HepG2 (cell line): ENCODE results near the gene FKBP1B. TPM values are rescaled to one million over a fixed set of nuclear protein-coding genes. Genes with fewer than 3 reads are reported as not detected.

Source experiments
- ATAC-seq: fragments of 200-7000 bp; cut with Tn5 transposase; 3 replicates; pipeline ENCODE4 v1.9.1; 2020; ENCODE audit warnings: mild to moderate bottlenecking, moderate library complexity
- BruUV-seq: library from RNA; stranded (reverse); fragments of 400-500 nt; replicated peaks from 2 replicates; lab custom pipeline; 2021; lab: Mats Ljungman, UMichigan
- CTCF ChIA-PET: fragments of 300-600 bp; formaldehyde crosslinking; extraction: SDS; loops from one replicate; lab custom pipeline; 2021; ENCODE audit warnings: low total read pairs, inconsistent platforms, low intra/inter-chr PET ratio; lab: Yijun Ruan, JAX
- POLR2A ChIA-PET: fragments of 350-600 bp; sonication (Branson Sonifier 250); formaldehyde crosslinking; loops from one replicate; lab custom pipeline; 2020; ENCODE audit warnings: antibody characterized with exemption, inconsistent platforms; lab: Yijun Ruan, JAX
- DNase-seq: peaks from one replicate; pipeline ENCODE4 v3.0.0-alpha.2; 2015; ENCODE audit warnings: low spot score
- FAIRE-seq: peaks from 3 replicates; lab custom pipeline; 2011; peaks lifted over from hg19 to GRCh38; lab: Jason Lieb, UNC
- H2AFZ ChIP-seq: one replicate; pipeline ENCODE4 v1.6.1; 2011; ENCODE audit warnings: low read length, inconsistent platforms
- H3K27ac ChIP-seq: fragments of 300-600 bp; 3 replicates; pipeline ENCODE4 v1.8.0; 2011; ENCODE audit warnings: mixed run types, mild to moderate bottlenecking, mixed read lengths, low read length, inconsistent platforms; ENCODE audit not compliant: insufficient read depth; ENCODE audit errors: extremely low read length
- H3K27me3 ChIP-seq, 2 experiments: fragments of 200-600 bp in 1 of 2; 2 replicates in 1 of 2; 3 replicates in 1 of 2; pipeline versions ENCODE4 v1.6.0 to v1.8.0; 2011; ENCODE audit warnings: low read length in 2 of 2, mild to moderate bottlenecking in 2 of 2, moderate library complexity in 2 of 2, inconsistent platforms in 1 of 2; ENCODE audit not compliant: insufficient read depth in 2 of 2, control insufficient read depth in 1 of 2
- H3K36me3 ChIP-seq, 2 experiments: fragments of 200-600 bp in 1 of 2; replicated peaks in 1 of 2; 2 replicates in 1 of 2; 3 replicates in 1 of 2; pipeline versions ENCODE4 v1.5.1 to v1.8.0; 2011; ENCODE audit warnings: low read length in 2 of 2, inconsistent platforms in 1 of 2; ENCODE audit not compliant: insufficient read depth in 2 of 2, control insufficient read depth in 1 of 2
- H3K4me1 ChIP-seq: 2 replicates; pipeline ENCODE4 v1.5.1; 2012; ENCODE audit warnings: low read length, inconsistent platforms; ENCODE audit not compliant: insufficient read depth
- H3K4me2 ChIP-seq: 2 replicates; pipeline ENCODE4 v1.6.0; 2011; ENCODE audit warnings: low read depth, low read length, inconsistent platforms
- H3K4me3 ChIP-seq, 3 experiments: fragments of 200-600 bp in 1 of 3; sonication (generic), shearing (Covaris generic) in 1 of 3; replicated peaks in 1 of 3; 2 replicates each; pipeline ENCODE4 v1.5.1; 2011 to 2016; ENCODE audit warnings: low read length in 3 of 3, inconsistent platforms in 2 of 3, low read depth in 2 of 3, mild to moderate bottlenecking in 2 of 3, control low read depth in 1 of 3, mixed read lengths in 1 of 3; ENCODE audit not compliant: insufficient read depth in 1 of 3
- H3K79me2 ChIP-seq: one replicate; pipeline ENCODE4 v1.6.1; 2011; ENCODE audit warnings: low read length, inconsistent platforms; ENCODE audit not compliant: insufficient read depth
- H3K9ac ChIP-seq: 2 replicates; pipeline ENCODE4 v1.6.0; 2011; ENCODE audit warnings: mild to moderate bottlenecking, low read depth, low read length, inconsistent platforms; ENCODE audit not compliant: insufficient read depth
- H3K9me3 ChIP-seq: 2 replicates; pipeline ENCODE4 v1.5.1; 2012; ENCODE audit warnings: mild to moderate bottlenecking, low read length
- H4K20me1 ChIP-seq: 2 replicates; pipeline ENCODE4 v1.6.0; 2011; ENCODE audit warnings: inconsistent platforms, mild to moderate bottlenecking, low read length, moderate library complexity; ENCODE audit not compliant: insufficient read depth
- AHR ChIP-seq: IDR thresholded peaks from 2 replicates; pipeline ENCODE4 v1.6.1; 2018; ENCODE audit warnings: missing genetic modification reagents, missing compliant biosample characterization
- EED ChIP-seq: sonication (generic); formaldehyde crosslinking; IDR thresholded peaks from 2 replicates; pipeline ENCODE4 v1.5.0; 2020; ENCODE audit warnings: mild to moderate bottlenecking, missing genetic modification reagents
- PHF20 ChIP-seq: sonication (generic); formaldehyde crosslinking; IDR thresholded peaks from 2 replicates; pipeline ENCODE4 v1.5.0; 2020; ENCODE audit warnings: mild to moderate bottlenecking, missing genetic modification reagents
- TCF7 ChIP-seq: sonication (generic); IDR thresholded peaks from 2 replicates; pipeline ENCODE4 v1.6.1; 2016; ENCODE audit warnings: antibody characterized with exemption, low read depth
- ZKSCAN8 ChIP-seq: IDR thresholded peaks from 2 replicates; pipeline ENCODE4 v1.6.1; 2016; ENCODE audit warnings: borderline replicate concordance, missing genetic modification reagents, missing compliant biosample characterization
- WGBS: methylation state at CpG from one replicate; pipeline ENCODE4 v1.1.6; 2017; ENCODE audit warnings: low lambda C conversion rate; 5-methylcytosine and 5-hydroxymethylcytosine counted together
- in situ Hi-C: cut with HindIII; loops from 2 replicates; pipeline ENCODE4 v1.10.0; 2017; ENCODE audit warnings: low pct_unique_long_range_greater_than_20kb; ENCODE audit not compliant: extremely low pct_ligation_motif_present
- intact Hi-C: fragments of 100-400 bp; cut with micrococcal nuclease; formaldehyde crosslinking; loops from one replicate; pipeline ENCODE4 v1.10.0; 2022; ENCODE audit not compliant: unreplicated experiment
- polyA plus RNA-seq, 8 experiments: library from polyadenylated mRNA; depleted of rRNA in 3 of 8; stranded (reverse) in 7 of 8; unstranded in 1 of 8; fragments of >200 nt; fragmentation: Illumina TruSeq in 4 of 8; extraction: Trizol in 4 of 8; gene quantifications; 2 replicates each; pipeline versions ENCODE4 v1.2.1 to v1.2.3, GENCODE V29; 2011 to 2016; ENCODE audit warnings: low read depth in 4 of 8, missing spikeins in 1 of 8, mixed read lengths in 1 of 8; ENCODE audit not compliant: insufficient read depth in 1 of 8
- total RNA-seq, 5 experiments: library from RNA; depleted of rRNA; stranded (reverse); fragments of >200 nt; fragmentation: Illumina TruSeq; extraction: Trizol; gene quantifications; 2 replicates each; pipeline ENCODE4 v1.2.3, GENCODE V29; 2016; ENCODE audit warnings: low read depth in 1 of 5
- TF ChIP-seq, protein P1 (sequence below): sonication (generic); formaldehyde crosslinking; IDR thresholded peaks from 2 replicates; pipeline ENCODE4 v1.8.0; 2023; ENCODE audit warnings: mild to moderate bottlenecking, missing genetic modification reagents

FKBP1B gene
- total and polyA plus RNA-seq, 2 of the 13 experiments (the other 11 are each of a cell fraction or from before 2014, with no cell fraction given) = 35.2 to 96.3 TPM

DNA sequence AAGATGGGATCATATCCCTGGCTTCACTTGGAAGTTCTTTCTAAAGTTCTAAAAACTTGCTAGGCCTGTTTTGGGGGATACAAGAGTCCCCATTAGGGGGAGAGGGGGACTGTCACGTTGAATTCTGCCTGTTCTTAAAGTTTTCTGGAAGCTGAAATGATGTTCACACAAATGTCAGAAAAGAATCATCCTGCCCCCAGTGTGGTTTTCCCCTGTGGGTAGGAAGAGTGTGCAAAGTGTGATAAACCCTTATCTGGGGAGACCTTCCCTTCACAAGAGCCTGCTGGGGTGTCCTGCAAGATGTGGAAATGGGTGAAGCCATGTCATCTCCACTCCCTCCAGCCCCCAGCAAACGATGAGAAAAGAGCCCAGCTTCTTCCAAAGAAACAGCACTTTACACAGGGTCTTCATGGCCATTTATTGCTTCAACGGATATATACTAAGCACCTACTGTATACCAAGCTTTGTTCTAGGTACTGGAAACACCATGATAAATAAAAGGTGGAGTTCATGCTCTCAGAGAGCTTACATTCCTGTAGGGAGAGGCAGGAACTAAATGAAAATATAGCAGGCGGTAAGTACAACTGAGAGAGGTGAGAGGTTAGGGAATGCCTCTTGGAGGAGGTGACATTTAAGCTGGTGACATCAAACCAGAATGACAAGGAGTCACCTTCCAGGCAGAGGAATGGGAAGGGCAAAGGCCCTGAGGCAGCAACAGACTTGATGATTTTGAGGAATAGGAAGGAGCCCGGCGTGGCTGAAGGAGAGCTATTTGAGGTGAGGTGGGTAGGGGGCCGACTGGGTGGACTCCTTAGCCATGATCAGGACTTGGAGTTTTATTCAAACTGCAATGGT is 38.1 kb upstream of the FKBP1B start:
- CTCF ChIA-PET = no interaction called here
- peaks cover 52% of the 10 kb centered on the region for H3K4me1 ChIP-seq
- in situ Hi-C loops (no loop called here), intact Hi-C loops (no loop called here)
- no peak overlapping the region for H3K27ac ChIP-seq
- BruUV-seq = no TSS peak
- no peaks in the 10 kb centered on the region for H4K20me1 ChIP-seq
- H3K4me3 ChIP-seq = no peak overlapping the region
- POLR2A ChIA-PET = interaction anchor here (1.2 to 6.3 kb wide), 3 partner anchors 65 to 85 kb away, joined by 4 to 62 read pairs (median 7); partner anchors contain the start of genes ATAD2B, SF3B6 and TP53I3
- TF ChIP-seq EED (no peak), AHR (no peak), PHF20 (CRISPR knock-in tag) (no peak), ZKSCAN8 (0 out of 2 replicates have a peak, but pooled peaks have one; percentile 28), TCF7 (no peak)
- TF ChIP-seq, protein P1, sequence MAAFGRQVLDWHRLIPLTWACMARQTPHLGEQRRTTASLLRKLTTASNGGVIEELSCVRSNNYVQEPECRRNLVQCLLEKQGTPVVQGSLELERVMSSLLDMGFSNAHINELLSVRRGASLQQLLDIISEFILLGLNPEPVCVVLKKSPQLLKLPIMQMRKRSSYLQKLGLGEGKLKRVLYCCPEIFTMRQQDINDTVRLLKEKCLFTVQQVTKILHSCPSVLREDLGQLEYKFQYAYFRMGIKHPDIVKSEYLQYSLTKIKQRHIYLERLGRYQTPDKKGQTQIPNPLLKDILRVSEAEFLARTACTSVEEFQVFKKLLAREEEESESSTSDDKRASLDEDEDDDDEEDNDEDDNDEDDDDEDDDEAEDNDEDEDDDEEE (CRISPR knock-in tag) = no peak
- no peak overlapping the region for H2AFZ ChIP-seq
- DNase-seq (no peak), ATAC-seq (no peak), FAIRE-seq (no peak)
- H3K9ac ChIP-seq = no peak overlapping the region
- WGBS = 73% methylated on average over 7 of the region's 7 CpGs
- no peaks in the 10 kb centered on the region for H3K27me3 ChIP-seq
- no peak overlapping the region for H3K4me2 ChIP-seq
- no peaks in the 10 kb centered on the region for H3K36me3 ChIP-seq
- no peaks in the 10 kb centered on the region for H3K79me2 ChIP-seq
- no peaks in the 10 kb centered on the region for H3K9me3 ChIP-seq
